K562 (cell line): ENCODE measurements around the gene MADD. TPM values are rescaled to one million over a fixed set of nuclear protein-coding genes. Genes with fewer than 3 reads are reported as not detected.

ENCODE experiments used
- ATF1 ChIP-seq, 2 experiments: fragments of 450-650 bp in 1 of 2; IDR thresholded peaks; 2 replicates each; pipeline ENCODE4 v1.6.1; 2016; ENCODE audit warnings: missing compliant biosample characterization in 1 of 2, missing genetic modification characterization in 1 of 2
- CBX2 ChIP-seq: fragments of 200-600 bp; sonication (generic); IDR thresholded peaks from one replicate; pipeline ENCODE4 v1.6.1; 2012; ENCODE audit warnings: mild to moderate bottlenecking, low read length, inconsistent platforms; ENCODE audit not compliant: insufficient read depth, poor library complexity, severe bottlenecking
- CLOCK ChIP-seq: fragments of 250-450 bp; sonication (Bioruptor Pico); IDR thresholded peaks from 2 replicates; pipeline ENCODE4 v1.4.0; 2020; ENCODE audit warnings: mild to moderate bottlenecking, moderate library complexity, borderline replicate concordance
- DDX20 ChIP-seq: fragments of 450-650 bp; IDR thresholded peaks from 2 replicates; pipeline ENCODE4 v1.6.1; 2016; ENCODE audit warnings: missing genetic modification characterization, low read depth, mild to moderate bottlenecking, missing compliant biosample characterization, moderate library complexity
- ESRRA ChIP-seq: fragments of 450-650 bp; IDR thresholded peaks from 2 replicates; pipeline ENCODE4 v1.6.1; 2014; ENCODE audit warnings: low read depth, mild to moderate bottlenecking, moderate library complexity, borderline replicate concordance
- GABPA ChIP-seq: fragments of 200-800 bp; sonication (Bioruptor generic); conservative IDR thresholded peaks from 2 replicates; pipeline ENCODE4 v1.6.1; 2016; ENCODE audit warnings: low read depth, missing genetic modification characterization, missing compliant biosample characterization
- GATA2 ChIP-seq: sonication (generic); formaldehyde crosslinking; IDR thresholded peaks from 2 replicates; pipeline ENCODE4 v1.4.0; 2020; ENCODE audit warnings: mild to moderate bottlenecking, missing genetic modification reagents
- HNRNPL ChIP-seq: fragments of 200-400 bp; formaldehyde crosslinking; IDR thresholded peaks from 2 replicates; pipeline ENCODE4 v1.6.1; 2017; ENCODE audit warnings: low read depth, mild to moderate bottlenecking, low read length
- KAT2B ChIP-seq: IDR thresholded peaks from one replicate; pipeline ENCODE4 v1.6.1; 2012; ENCODE audit warnings: low read depth, mild to moderate bottlenecking, control low read depth, inconsistent platforms, low read length, moderate library complexity
- KDM1A ChIP-seq, 2 experiments: fragments of 450-650 bp; IDR thresholded peaks; 2 replicates each; pipeline ENCODE4 v1.6.1; 2016; ENCODE audit warnings: mild to moderate bottlenecking in 2 of 2
- NFE2 ChIP-seq: IDR thresholded peaks from 2 replicates; pipeline ENCODE4 v1.6.1; 2014; ENCODE audit warnings: antibody characterized with exemption, low read depth
- NFIC ChIP-seq: fragments of 450-650 bp; IDR thresholded peaks from 2 replicates; pipeline ENCODE4 v1.6.1; 2017; ENCODE audit warnings: mild to moderate bottlenecking, inconsistent platforms
- NR2C2 ChIP-seq, 2 experiments: fragments of 200-800 bp in 1 of 2; sonication (Bioruptor generic) in 1 of 2; sonication (generic) in 1 of 2; formaldehyde crosslinking in 1 of 2; IDR thresholded peaks; 2 replicates each; pipeline versions ENCODE4 v1.6.1 to v1.8.0; 2016 to 2022; ENCODE audit warnings: mild to moderate bottlenecking in 1 of 2, missing compliant biosample characterization in 1 of 2, missing genetic modification characterization in 1 of 2, missing genetic modification reagents in 1 of 2
- OTX1 ChIP-seq: fragments of 450-650 bp; formaldehyde crosslinking; IDR thresholded peaks from 2 replicates; pipeline ENCODE4 v1.4.0; 2022; ENCODE audit warnings: mild to moderate bottlenecking
- PHF21A ChIP-seq: fragments of 450-650 bp; IDR thresholded peaks from 2 replicates; pipeline ENCODE4 v1.6.1; 2017; ENCODE audit warnings: low read depth, borderline replicate concordance
- PTTG1 ChIP-seq: fragments of 450-650 bp; IDR thresholded peaks from 2 replicates; pipeline ENCODE4 v1.6.1; 2016; ENCODE audit warnings: low read depth, mild to moderate bottlenecking, missing genetic modification characterization, missing compliant biosample characterization
- SPI1 ChIP-seq: IDR thresholded peaks from 2 replicates; pipeline ENCODE4 v1.6.1; 2011; ENCODE audit warnings: low read depth, low read length, control low read depth, borderline replicate concordance
- TBP ChIP-seq: optimal IDR thresholded peaks from 2 replicates; pipeline ENCODE3; 2011; ENCODE audit warnings: low read depth, low read length, improper control_type of control experiment
- ZNF124 ChIP-seq: sonication (generic); formaldehyde crosslinking; IDR thresholded peaks from 2 replicates; pipeline ENCODE4 v1.8.1; 2022; ENCODE audit warnings: missing genetic modification reagents
- ZNF197 ChIP-seq: fragments of 200-800 bp; sonication (Bioruptor generic); IDR thresholded peaks from 2 replicates; pipeline ENCODE4 v1.6.1; 2016; ENCODE audit warnings: low read depth, missing genetic modification characterization, missing compliant biosample characterization
- ZNF444 ChIP-seq: fragments of 250-450 bp; sonication (Bioruptor Pico); IDR thresholded peaks from 2 replicates; pipeline ENCODE4 v1.4.0; 2020; ENCODE audit warnings: mild to moderate bottlenecking, moderate library complexity
- ZNF561 ChIP-seq: fragments of 450-650 bp; formaldehyde crosslinking; conservative IDR thresholded peaks from 2 replicates; pipeline ENCODE4 v1.4.0; 2020; ENCODE audit warnings: mild to moderate bottlenecking, moderate library complexity
- polyA plus RNA-seq, 8 experiments: library from polyadenylated mRNA; depleted of rRNA in 4 of 8; stranded (reverse) in 5 of 8; unstranded in 3 of 8; fragments of >200 nt; fragmentation: Nextera tagmentation in 2 of 8; fragmentation: Illumina TruSeq in 1 of 8; extraction: Ambion mirVana in 2 of 8; extraction: Trizol in 1 of 8; gene quantifications; 2 replicates each; pipeline versions ENCODE4 v1.2.1 to v1.2.3, GENCODE V29; 2011 to 2014; ENCODE audit warnings: inconsistent platforms in 1 of 8, missing spikeins in 1 of 8
- total RNA-seq, 7 experiments: library from RNA; depleted of rRNA in 6 of 7; stranded (reverse); fragments of >200 nt in 6 of 7; fragmentation: Illumina TruSeq in 2 of 7; extraction: Trizol in 2 of 7; gene quantifications; 2 replicates each; pipeline versions ENCODE4 v1.2.1 to v1.2.3, GENCODE V29; 2011 to 2021; ENCODE audit warnings: low replicate concordance in 1 of 7
- TF ChIP-seq, protein P1 (sequence below): fragments of 250-450 bp; sonication (Bioruptor Pico); IDR thresholded peaks from 2 replicates; pipeline ENCODE4 v1.5.0; 2021
- TF ChIP-seq, protein P2 (sequence below): fragments of 200-400 bp; formaldehyde crosslinking; IDR thresholded peaks from 2 replicates; pipeline ENCODE4 v1.6.1; 2017; ENCODE audit warnings: mild to moderate bottlenecking, low read depth, low read length, moderate library complexity

The MADD gene
- total and polyA plus RNA-seq, 9 of the 15 experiments (the other 6 are each of a cell fraction or from before 2014, with no cell fraction given), result 0.68 to 57.6 (median 33.6) TPM

DNA sequence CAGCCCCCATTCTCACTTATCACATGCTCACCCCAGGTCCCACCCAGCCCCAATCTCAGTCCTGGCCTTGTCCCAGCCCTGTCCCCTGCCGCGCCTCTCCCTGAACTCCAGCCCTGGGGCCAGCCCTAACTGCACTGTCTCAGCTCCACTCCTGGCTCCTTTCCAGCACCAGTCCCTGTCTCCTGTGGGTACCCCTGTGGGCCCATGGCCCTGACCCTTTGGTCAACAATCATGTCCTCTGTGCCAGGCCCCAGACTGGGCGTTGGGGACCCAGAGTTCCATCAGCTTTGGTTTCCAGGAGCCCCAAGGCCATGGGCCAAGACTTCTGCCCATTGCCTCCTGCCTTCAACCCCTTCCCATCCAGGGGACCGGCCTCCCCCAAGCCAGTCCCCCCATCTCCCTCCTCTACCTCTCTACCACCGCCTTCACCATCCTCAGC lies 107.7 kb downstream of the MADD start (continued):
- TF ChIP-seq NFIC (peak; percentile 94), TBP (peak; percentile 26), SPI1 (no peak), OTX1 (CRISPR knock-in tag) (no peak), CBX2 (no peak), NR2C2 (CRISPR knock-in tag; IDR thresholded peaks at IDR 0.05) (no peak), NR2C2 (tag; IDR thresholded peaks at IDR 0.05) (no peak), KDM1A (IDR thresholded peaks at IDR 0.05) (peak; percentile 32 to 69; a peak in 3 of 4 replicates), ZNF124 (CRISPR knock-in tag) (no peak), PTTG1 (no peak), GATA2 (CRISPR knock-in tag) (no peak), ZNF444 (CRISPR knock-in tag) (no peak), PHF21A (peak; percentile 81; the same call in 1 of the 2 replicates), KAT2B (no peak), CLOCK (no peak), ZNF561 (CRISPR knock-in tag) (no peak), DDX20 (no peak), ZNF197 (CRISPR knock-in tag) (no peak), NFE2 (no peak), ATF1 (CRISPR knock-in tag; IDR thresholded peaks at IDR 0.05) (no peak), ATF1 (tag; IDR thresholded peaks at IDR 0.05) (no peak), GABPA (no peak), ESRRA (no peak), HNRNPL (no peak)
- TF ChIP-seq, protein P1, sequence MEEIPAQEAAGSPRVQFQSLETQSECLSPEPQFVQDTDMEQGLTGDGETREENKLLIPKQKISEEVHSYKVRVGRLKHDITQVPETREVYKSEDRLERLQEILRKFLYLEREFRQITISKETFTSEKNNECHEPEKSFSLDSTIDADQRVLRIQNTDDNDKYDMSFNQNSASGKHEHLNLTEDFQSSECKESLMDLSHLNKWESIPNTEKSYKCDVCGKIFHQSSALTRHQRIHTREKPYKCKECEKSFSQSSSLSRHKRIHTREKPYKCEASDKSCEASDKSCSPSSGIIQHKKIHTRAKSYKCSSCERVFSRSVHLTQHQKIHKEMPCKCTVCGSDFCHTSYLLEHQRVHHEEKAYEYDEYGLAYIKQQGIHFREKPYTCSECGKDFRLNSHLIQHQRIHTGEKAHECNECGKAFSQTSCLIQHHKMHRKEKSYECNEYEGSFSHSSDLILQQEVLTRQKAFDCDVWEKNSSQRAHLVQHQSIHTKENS (CRISPR knock-in tag), result no peak
- TF ChIP-seq, protein P2, sequence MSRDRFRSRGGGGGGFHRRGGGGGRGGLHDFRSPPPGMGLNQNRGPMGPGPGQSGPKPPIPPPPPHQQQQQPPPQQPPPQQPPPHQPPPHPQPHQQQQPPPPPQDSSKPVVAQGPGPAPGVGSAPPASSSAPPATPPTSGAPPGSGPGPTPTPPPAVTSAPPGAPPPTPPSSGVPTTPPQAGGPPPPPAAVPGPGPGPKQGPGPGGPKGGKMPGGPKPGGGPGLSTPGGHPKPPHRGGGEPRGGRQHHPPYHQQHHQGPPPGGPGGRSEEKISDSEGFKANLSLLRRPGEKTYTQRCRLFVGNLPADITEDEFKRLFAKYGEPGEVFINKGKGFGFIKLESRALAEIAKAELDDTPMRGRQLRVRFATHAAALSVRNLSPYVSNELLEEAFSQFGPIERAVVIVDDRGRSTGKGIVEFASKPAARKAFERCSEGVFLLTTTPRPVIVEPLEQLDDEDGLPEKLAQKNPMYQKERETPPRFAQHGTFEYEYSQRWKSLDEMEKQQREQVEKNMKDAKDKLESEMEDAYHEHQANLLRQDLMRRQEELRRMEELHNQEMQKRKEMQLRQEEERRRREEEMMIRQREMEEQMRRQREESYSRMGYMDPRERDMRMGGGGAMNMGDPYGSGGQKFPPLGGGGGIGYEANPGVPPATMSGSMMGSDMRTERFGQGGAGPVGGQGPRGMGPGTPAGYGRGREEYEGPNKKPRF, result no peak
